HepG2 (cell line): ENCODE measurements around the gene LSR. TPM values are rescaled to one million over a fixed set of nuclear protein-coding genes. Genes with fewer than 3 reads are reported as not detected.

ENCODE experiments used
- GATAD2A ChIP-seq: IDR thresholded peaks from 2 replicates; pipeline ENCODE4 v1.6.1; 2016
- PLRG1 ChIP-seq: fragments of 450-650 bp; conservative IDR thresholded peaks from 2 replicates; pipeline ENCODE4 v1.6.1; 2016
- SALL2 ChIP-seq: sonication (generic); formaldehyde crosslinking; IDR thresholded peaks from 2 replicates; pipeline ENCODE4 v1.8.1; 2023; ENCODE audit warnings: mild to moderate bottlenecking, missing genetic modification reagents, inconsistent platforms
- SP140L ChIP-seq: sonication (generic); formaldehyde crosslinking; IDR thresholded peaks from 2 replicates; pipeline ENCODE4 v1.4.0; 2020; ENCODE audit warnings: missing genetic modification reagents, borderline replicate concordance
- SP2 ChIP-seq: sonication (generic); formaldehyde crosslinking; IDR thresholded peaks from 2 replicates; pipeline ENCODE4 v1.5.1; 2020; ENCODE audit warnings: mild to moderate bottlenecking, missing genetic modification reagents
- U2AF2 ChIP-seq: fragments of 200-400 bp; formaldehyde crosslinking; IDR thresholded peaks from 2 replicates; pipeline ENCODE4 v1.6.1; 2017; ENCODE audit warnings: low read depth, mild to moderate bottlenecking, low read length
- ZBTB38 ChIP-seq: sonication (generic); formaldehyde crosslinking; IDR thresholded peaks from 2 replicates; pipeline ENCODE4 v1.5.1; 2020; ENCODE audit warnings: mild to moderate bottlenecking, missing genetic modification reagents
- ZNF317 ChIP-seq: sonication (generic); formaldehyde crosslinking; IDR thresholded peaks from 2 replicates; pipeline ENCODE4 v1.5.0; 2020; ENCODE audit warnings: mild to moderate bottlenecking, missing genetic modification reagents
- ZNF460 ChIP-seq: sonication (generic); formaldehyde crosslinking; IDR thresholded peaks from 2 replicates; pipeline ENCODE4 v1.5.1; 2020; ENCODE audit warnings: missing genetic modification reagents, mild to moderate bottlenecking, borderline replicate concordance
- polyA plus RNA-seq, 8 experiments: library from polyadenylated mRNA; depleted of rRNA in 3 of 8; stranded (reverse) in 7 of 8; unstranded in 1 of 8; fragments of >200 nt; fragmentation: Illumina TruSeq in 4 of 8; extraction: Trizol in 4 of 8; gene quantifications; 2 replicates each; pipeline versions ENCODE4 v1.2.1 to v1.2.3, GENCODE V29; 2011 to 2016; ENCODE audit warnings: low read depth in 4 of 8, missing spikeins in 1 of 8, mixed read lengths in 1 of 8; ENCODE audit not compliant: insufficient read depth in 1 of 8
- total RNA-seq, 5 experiments: library from RNA; depleted of rRNA; stranded (reverse); fragments of >200 nt; fragmentation: Illumina TruSeq; extraction: Trizol; gene quantifications; 2 replicates each; pipeline ENCODE4 v1.2.3, GENCODE V29; 2016; ENCODE audit warnings: low read depth in 1 of 5
- TF ChIP-seq, protein P1 (sequence below): sonication (generic); formaldehyde crosslinking; IDR thresholded peaks from 2 replicates; pipeline ENCODE4 v1.4.0; 2020; ENCODE audit warnings: missing genetic modification reagents, borderline replicate concordance
- TF ChIP-seq, protein P2 (sequence below): sonication (generic); formaldehyde crosslinking; IDR thresholded peaks from 2 replicates; pipeline ENCODE4 v1.5.1; 2020; ENCODE audit warnings: mild to moderate bottlenecking, missing genetic modification reagents, moderate library complexity
- TF ChIP-seq, protein P3 (sequence below): IDR thresholded peaks from 2 replicates; pipeline ENCODE4 v1.6.1; 2016
- TF ChIP-seq, protein P4 (sequence below): sonication (generic); formaldehyde crosslinking; IDR thresholded peaks from 2 replicates; pipeline ENCODE4 v1.5.0; 2020; ENCODE audit warnings: mild to moderate bottlenecking, missing genetic modification reagents, borderline replicate concordance

Gene LSR
- total and polyA plus RNA-seq, 2 of the 13 experiments (the other 11 are each of a cell fraction or from before 2014, with no cell fraction given): 29.2 to 79.2 TPM

DNA sequence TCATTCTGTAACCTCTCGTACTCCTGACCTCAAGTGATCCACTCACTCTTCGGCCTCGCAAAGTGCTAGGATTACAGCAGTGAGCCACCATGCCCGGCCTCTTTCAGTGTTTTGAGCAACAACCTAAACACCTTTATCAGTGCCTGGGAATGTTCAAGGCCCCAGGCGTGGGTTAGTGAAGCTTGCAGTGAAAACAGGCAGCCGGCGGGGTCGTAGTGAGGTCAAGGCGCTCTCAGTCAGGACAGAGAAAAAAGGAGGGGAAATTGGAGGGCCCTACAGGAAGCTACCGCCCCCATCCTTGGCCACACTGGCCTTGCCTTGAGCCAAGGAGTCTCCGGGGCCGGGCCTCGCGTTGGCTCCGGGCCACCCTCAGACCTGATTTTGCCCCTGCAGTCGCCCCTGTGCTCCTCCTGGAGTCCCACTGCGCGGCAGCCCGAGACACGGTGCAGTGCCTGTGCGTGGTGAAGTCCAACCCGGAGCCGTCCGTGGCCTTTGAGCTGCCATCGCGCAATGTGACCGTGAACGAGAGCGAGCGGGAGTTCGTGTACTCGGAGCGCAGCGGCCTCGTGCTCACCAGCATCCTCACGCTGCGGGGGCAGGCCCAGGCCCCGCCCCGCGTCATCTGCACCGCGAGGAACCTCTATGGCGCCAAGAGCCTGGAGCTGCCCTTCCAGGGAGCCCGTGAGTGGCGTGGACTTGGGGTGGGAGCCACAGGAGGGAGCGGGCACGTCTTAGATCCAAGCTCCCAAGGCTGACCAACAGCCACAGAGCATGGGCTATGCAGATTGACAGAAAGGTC is 60.9 kb downstream of the LSR start (continued):
- TF ChIP-seq, protein P1, sequence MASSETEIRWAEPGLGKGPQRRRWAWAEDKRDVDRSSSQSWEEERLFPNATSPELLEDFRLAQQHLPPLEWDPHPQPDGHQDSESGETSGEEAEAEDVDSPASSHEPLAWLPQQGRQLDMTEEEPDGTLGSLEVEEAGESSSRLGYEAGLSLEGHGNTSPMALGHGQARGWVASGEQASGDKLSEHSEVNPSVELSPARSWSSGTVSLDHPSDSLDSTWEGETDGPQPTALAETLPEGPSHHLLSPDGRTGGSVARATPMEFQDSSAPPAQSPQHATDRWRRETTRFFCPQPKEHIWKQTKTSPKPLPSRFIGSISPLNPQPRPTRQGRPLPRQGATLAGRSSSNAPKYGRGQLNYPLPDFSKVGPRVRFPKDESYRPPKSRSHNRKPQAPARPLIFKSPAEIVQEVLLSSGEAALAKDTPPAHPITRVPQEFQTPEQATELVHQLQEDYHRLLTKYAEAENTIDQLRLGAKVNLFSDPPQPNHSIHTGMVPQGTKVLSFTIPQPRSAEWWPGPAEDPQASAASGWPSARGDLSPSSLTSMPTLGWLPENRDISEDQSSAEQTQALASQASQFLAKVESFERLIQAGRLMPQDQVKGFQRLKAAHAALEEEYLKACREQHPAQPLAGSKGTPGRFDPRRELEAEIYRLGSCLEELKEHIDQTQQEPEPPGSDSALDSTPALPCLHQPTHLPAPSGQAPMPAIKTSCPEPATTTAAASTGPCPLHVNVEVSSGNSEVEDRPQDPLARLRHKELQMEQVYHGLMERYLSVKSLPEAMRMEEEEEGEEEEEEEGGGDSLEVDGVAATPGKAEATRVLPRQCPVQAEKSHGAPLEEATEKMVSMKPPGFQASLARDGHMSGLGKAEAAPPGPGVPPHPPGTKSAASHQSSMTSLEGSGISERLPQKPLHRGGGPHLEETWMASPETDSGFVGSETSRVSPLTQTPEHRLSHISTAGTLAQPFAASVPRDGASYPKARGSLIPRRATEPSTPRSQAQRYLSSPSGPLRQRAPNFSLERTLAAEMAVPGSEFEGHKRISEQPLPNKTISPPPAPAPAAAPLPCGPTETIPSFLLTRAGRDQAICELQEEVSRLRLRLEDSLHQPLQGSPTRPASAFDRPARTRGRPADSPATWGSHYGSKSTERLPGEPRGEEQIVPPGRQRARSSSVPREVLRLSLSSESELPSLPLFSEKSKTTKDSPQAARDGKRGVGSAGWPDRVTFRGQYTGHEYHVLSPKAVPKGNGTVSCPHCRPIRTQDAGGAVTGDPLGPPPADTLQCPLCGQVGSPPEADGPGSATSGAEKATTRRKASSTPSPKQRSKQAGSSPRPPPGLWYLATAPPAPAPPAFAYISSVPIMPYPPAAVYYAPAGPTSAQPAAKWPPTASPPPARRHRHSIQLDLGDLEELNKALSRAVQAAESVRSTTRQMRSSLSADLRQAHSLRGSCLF (CRISPR knock-in tag): no peak
- TF ChIP-seq, protein P2, sequence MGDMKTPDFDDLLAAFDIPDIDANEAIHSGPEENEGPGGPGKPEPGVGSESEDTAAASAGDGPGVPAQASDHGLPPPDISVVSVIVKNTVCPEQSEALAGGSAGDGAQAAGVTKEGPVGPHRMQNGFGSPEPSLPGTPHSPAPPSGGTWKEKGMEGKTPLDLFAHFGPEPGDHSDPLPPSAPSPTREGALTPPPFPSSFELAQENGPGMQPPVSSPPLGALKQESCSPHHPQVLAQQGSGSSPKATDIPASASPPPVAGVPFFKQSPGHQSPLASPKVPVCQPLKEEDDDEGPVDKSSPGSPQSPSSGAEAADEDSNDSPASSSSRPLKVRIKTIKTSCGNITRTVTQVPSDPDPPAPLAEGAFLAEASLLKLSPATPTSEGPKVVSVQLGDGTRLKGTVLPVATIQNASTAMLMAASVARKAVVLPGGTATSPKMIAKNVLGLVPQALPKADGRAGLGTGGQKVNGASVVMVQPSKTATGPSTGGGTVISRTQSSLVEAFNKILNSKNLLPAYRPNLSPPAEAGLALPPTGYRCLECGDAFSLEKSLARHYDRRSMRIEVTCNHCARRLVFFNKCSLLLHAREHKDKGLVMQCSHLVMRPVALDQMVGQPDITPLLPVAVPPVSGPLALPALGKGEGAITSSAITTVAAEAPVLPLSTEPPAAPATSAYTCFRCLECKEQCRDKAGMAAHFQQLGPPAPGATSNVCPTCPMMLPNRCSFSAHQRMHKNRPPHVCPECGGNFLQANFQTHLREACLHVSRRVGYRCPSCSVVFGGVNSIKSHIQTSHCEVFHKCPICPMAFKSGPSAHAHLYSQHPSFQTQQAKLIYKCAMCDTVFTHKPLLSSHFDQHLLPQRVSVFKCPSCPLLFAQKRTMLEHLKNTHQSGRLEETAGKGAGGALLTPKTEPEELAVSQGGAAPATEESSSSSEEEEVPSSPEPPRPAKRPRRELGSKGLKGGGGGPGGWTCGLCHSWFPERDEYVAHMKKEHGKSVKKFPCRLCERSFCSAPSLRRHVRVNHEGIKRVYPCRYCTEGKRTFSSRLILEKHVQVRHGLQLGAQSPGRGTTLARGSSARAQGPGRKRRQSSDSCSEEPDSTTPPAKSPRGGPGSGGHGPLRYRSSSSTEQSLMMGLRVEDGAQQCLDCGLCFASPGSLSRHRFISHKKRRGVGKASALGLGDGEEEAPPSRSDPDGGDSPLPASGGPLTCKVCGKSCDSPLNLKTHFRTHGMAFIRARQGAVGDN: peak; percentile 77
- TF ChIP-seq, protein P3, sequence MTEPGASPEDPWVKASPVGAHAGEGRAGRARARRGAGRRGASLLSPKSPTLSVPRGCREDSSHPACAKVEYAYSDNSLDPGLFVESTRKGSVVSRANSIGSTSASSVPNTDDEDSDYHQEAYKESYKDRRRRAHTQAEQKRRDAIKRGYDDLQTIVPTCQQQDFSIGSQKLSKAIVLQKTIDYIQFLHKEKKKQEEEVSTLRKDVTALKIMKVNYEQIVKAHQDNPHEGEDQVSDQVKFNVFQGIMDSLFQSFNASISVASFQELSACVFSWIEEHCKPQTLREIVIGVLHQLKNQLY (CRISPR knock-in tag): no peak
- TF ChIP-seq SP2: no peak
- TF ChIP-seq U2AF2: no peak
- TF ChIP-seq ZNF317 (CRISPR knock-in tag): 0 out of 2 replicates have a peak, but pooled peaks have one; percentile 15
- TF ChIP-seq SALL2 (CRISPR knock-in tag): no peak
- TF ChIP-seq ZBTB38: peak; percentile 82
- TF ChIP-seq, protein P4, sequence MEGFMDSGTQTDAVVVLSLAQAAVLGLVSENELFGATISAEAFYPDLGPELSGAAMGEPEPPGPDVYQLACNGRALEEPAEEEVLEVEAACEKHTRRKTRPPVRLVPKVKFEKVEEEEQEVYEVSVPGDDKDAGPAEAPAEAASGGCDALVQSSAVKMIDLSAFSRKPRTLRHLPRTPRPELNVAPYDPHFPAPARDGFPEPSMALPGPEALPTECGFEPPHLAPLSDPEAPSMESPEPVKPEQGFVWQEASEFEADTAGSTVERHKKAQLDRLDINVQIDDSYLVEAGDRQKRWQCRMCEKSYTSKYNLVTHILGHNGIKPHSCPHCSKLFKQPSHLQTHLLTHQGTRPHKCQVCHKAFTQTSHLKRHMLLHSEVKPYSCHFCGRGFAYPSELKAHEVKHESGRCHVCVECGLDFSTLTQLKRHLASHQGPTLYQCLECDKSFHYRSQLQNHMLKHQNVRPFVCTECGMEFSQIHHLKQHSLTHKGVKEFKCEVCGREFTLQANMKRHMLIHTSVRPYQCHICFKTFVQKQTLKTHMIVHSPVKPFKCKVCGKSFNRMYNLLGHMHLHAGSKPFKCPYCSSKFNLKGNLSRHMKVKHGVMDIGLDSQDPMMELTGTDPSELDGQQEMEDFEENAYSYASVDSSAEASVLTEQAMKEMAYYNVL: peak; percentile 57; the same call in 1 of the 2 replicates
- TF ChIP-seq GATAD2A (CRISPR knock-in tag): peak; percentile 87
- TF ChIP-seq PLRG1: no peak
- TF ChIP-seq SP140L (CRISPR knock-in tag): 0 out of 2 replicates have a peak, but pooled peaks have one; percentile 19
- no peak for TF ChIP-seq ZNF460 (CRISPR knock-in tag)
